ENCODE measurements around the gene LENEP. TPM values are rescaled to one million over a fixed set of nuclear protein-coding genes. Genes with fewer than 3 reads are reported as not detected.
A peak's percentile ranks its signal among the peaks of the same experiment; 100 is the strongest.

LENEP gene
- polyA plus RNA-seq, 2 of the 4 experiments (the other 2 are of a cell fraction): not detected

GRCh38 chr1:154961207-154962155 is 31.9 kb upstream of the LENEP start, which contains the start of gene PYGO2 (continued):
- TF ChIP-seq KDM5A (IDR thresholded peaks at IDR 0.05) (peak; percentile 81), PBX3 (IDR thresholded peaks at IDR 0.05) (0 out of 2 replicates have a peak, but pooled peaks have one; percentile 53), CTCF (IDR thresholded peaks at IDR 0.05) (peak; percentile 90), HOXA7 (CRISPR knock-in tag; IDR thresholded peaks at IDR 0.05) (peak; percentile 82; the same call in 1 of the 2 replicates), CHD4 (IDR thresholded peaks at IDR 0.05; ENCODE audit: borderline replicate concordance) (no peak), PHF8 (IDR thresholded peaks at IDR 0.05; ENCODE audit: borderline replicate concordance, low read depth) (no peak), NFE2L2 (conservative IDR thresholded peaks at IDR 0.05; ENCODE audit: low read length) (no peak), BHLHE40 (IDR thresholded peaks at IDR 0.05; ENCODE audit: low read depth, low read length) (peak; percentile 56; the same call in 1 of the 2 replicates), ZC3H11A (IDR thresholded peaks at IDR 0.05) (no peak), FOXS1 (CRISPR knock-in tag; IDR thresholded peaks at IDR 0.05) (no peak; the same call in 1 of the 2 replicates), RAD21 (conservative IDR thresholded peaks at IDR 0.05 in 1 of 2, IDR thresholded peaks at IDR 0.05 in 1 of 2) (peak in 1 of 2 experiments; percentile 81; a peak in 4 of 5 replicates), SREBF2 (IDR thresholded peaks at IDR 0.05) (no peak), USF2 (IDR thresholded peaks at IDR 0.05) (no peak), CBX8 (IDR thresholded peaks at IDR 0.05) (no peak), EHMT2 (IDR thresholded peaks at IDR 0.05; ENCODE audit: low read depth) (no peak), ATOH8 (CRISPR knock-in tag; IDR thresholded peaks at IDR 0.05; ENCODE audit: low read depth) (peak; percentile 64; the same call in 1 of the 2 replicates), ZNF302 (CRISPR knock-in tag; IDR thresholded peaks at IDR 0.05) (no peak), CHD2 (IDR thresholded peaks at IDR 0.05; ENCODE audit: low read length, partially characterized antibody) (no peak), ZFP36 (IDR thresholded peaks at IDR 0.05; ENCODE audit: borderline replicate concordance, partially characterized antibody) (no peak), E2F6 (IDR thresholded peaks at IDR 0.05; ENCODE audit: borderline replicate concordance, low read depth) (peak; percentile 60; the same call in 1 of the 2 replicates), NPAS2 (CRISPR knock-in tag; IDR thresholded peaks at IDR 0.05; ENCODE audit: borderline replicate concordance) (no peak), SMC3 (IDR thresholded peaks at IDR 0.05) (peak; percentile 79), GATA3 (IDR thresholded peaks at IDR 0.05; ENCODE audit: borderline replicate concordance) (peak; percentile 46; the same call in 1 of the 2 replicates), ZSCAN20 (CRISPR knock-in tag; IDR thresholded peaks at IDR 0.05) (no peak), RARB (CRISPR knock-in tag; IDR thresholded peaks at IDR 0.05) (0 out of 2 replicates have a peak, but pooled peaks have one; percentile 34), FOSB (CRISPR knock-in tag; IDR thresholded peaks at IDR 0.05) (peak; percentile 63; the same call in 1 of the 2 replicates), NR3C1 (IDR thresholded peaks at IDR 0.05) (no peak), HES2 (IDR thresholded peaks at IDR 0.05) (no peak), RNF2 (IDR thresholded peaks at IDR 0.05; ENCODE audit: borderline replicate concordance, low read depth) (no peak), EHF (CRISPR knock-in tag; IDR thresholded peaks at IDR 0.05) (peak; percentile 45; the same call in 1 of the 2 replicates), RFX5 (IDR thresholded peaks at IDR 0.05) (0 out of 2 replicates have a peak, but pooled peaks have one; percentile 26), REST (IDR thresholded peaks at IDR 0.05) (no peak; the same call in 1 of the 2 replicates)

All from A549 (cell line).